ENCODE results near the gene EEF2K.
"Not testable (repeated sequence)": the region's sequence is repeated elsewhere in the genome, so short reads cannot be mapped to it uniquely, and the experiment has no call there.

EEF2K gene

GRCh38 chr16:22206013-22206841, at the start of gene EEF2K:
Gene EEF2K (plus strand): TSS chr16:22206278. CDS start chr16:22225730, 19,452 bp downstream.
- DNase-seq: peak; percentile 74

DNA sequence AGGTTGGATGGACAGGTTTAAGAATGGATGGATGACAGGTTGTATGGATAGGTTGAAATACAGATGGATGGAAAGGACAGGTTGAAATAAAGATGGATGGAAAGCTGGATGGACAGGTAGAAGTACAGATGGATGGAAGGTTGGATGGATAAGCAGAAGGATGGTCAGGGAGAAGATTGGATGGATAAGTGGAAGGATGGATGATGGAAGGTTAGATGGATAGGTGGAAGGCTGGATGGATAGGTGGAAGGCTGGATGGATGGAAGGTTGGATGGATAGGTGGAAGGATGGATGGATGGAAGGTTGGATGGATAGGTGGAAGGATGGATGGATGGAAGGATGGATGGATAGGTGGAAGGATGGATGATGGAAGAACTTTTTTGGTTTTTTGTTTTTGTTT, 44.7 kb upstream of the EEF2K start:
- no peak for DNase-seq

DNA sequence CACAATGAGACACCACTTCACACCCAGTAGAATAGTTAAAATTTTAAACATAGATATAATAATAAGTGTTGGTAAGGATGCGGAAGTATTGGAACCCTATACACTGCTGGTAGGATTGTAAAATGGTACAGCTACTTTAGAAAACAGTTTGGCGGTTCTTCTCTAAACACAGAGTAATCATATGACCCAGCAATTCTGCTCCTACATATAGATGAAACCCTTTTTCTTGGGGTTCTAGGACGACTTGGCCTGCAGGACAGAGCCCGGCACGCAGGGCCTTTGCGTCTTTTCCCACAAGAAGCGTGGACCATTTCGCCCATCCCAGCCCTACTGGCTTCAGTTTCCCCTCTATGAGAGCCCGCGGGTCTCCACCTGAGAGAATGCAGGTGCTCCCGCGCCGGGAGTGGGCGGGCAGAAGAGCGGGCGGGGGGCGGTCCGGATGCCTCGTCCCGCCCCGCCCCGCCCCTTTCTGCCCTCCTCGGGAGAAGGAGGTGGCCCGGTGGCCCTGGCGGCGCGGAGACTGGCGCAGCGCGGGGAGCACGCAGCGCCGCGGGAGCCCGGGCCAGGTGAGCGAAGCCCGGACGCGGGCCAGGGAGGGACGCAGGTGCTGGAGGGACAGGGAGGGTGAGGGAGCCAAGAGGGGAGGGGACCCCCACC, 44.0 kb upstream of the EEF2K start, which contains the start of gene SDR42E2:
TSS of gene SDR42E2 (plus strand) at position 508 of the 657 bp plus-strand sequence. CDS start 3,077 bp downstream, outside the sequence.
- DNase-seq: peak; percentile 2

DNA sequence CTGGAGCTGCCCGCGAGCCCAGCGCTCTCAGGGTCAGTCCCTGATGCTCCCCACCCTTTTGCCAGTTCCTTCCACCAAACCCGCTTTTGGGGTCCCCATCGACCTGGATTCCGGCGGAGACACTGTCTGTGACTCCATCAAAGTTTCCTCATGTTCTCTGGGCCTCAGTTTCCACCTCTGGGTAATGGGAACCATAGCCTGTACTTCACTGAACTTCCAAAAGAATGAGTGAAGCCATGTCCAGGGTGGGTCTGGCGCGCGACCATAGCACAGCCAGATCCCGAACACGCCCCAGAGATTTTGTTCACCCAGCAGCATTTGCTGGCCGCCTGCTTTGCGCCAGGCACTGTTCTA, 43.4 kb upstream of the EEF2K start:
- DNase-seq: no peak

DNA sequence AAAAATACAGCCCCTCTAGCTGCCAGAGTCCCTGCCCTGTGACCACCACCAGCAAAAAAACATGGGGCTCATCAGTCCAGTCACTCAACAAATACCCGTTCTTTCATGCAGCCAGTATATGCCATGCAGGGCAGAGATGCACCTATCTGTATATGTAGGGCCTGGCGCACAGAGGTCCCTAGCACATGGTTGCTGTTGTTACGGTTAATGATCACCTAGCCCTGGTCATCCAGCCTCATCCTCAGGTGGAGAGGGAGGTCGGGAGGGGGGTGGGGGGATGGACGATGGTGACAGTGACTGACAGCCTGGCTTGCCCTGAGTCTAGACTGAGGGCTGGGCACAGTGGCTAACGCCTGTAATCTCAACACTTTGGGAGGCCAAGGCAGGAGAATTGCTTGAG, 42.3 kb upstream of the EEF2K start:
- no peak for DNase-seq

DNA sequence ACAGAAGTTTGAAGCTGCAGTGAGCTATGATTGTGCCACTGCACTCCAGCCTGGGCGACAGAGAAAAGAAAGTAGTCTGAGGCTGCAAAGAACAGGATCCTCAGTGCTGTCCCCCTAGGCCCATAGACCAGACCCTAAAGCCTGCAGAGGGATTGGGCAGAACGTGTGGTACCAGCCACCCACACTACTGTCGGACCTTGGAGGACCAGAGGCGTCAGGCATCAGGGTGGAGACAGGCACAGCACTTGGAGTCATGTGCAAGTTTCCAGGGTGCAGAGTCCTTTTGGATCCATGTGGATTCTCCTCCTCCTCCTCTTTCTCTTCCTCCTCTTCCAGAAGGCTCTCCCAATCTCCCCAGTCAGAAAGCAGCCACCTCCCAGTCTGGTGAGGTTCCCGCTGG, 41.6 kb upstream of the EEF2K start:
- no peak for DNase-seq

DNA sequence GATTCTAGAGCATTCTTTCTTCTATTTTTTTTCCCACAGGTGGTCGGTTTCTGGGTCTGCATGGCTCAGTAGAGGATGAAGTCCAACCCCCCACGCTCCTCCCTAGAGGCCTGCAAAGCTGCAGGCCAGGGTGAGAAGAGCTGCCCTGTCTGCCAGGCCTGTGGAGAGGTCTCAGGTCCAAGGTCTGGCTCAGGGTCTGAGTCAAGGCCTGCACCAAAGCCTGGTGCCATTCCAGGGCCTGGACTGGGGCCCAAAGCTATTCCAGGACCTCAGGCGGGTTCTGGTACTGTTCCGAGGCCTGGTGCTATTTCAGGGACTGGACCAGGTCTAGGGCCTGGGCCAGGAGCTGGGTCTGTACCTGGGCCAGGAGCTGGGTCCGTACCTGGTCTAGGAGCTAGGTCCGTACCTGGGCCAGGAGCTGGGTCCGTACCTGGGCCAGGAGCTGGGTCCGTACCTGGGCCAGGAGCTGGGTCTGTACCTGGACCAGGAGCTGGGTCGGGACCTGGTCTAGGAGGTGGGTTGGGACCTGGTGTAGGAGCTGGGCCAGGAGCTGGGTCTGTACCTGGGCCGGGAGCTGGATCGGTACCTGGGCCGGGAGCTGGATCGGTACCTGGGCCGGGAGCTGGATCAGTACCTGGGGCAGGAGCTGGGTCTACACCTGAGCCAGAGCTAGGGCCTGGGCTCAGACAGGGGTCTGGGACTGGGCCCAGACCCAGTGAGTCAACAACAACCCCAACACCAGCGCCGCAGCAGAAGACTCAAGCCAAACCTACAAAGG, 40.4 kb upstream of the EEF2K start:
- no peak for DNase-seq

DNA sequence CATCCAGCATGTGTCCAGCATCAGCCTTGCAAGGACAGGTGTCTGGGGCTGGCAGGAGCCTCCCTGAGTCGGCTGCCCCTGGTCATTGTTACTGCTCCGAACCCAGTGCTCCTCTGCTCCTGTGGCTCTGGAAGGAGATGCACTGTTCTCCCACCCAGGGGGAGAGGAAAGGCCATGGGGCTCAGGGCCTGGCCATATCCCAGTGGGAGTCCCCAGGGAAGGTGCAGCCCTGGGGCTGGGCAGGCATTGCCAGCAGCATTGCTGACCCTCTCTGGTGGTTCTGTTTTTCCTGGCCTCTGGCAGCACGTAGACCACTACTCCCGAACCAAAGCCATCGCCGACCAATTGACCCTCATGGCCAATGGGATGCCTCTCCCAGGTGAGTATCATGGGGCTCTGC, 34.1 kb upstream of the EEF2K start:
- DNase-seq: no peak

DNA sequence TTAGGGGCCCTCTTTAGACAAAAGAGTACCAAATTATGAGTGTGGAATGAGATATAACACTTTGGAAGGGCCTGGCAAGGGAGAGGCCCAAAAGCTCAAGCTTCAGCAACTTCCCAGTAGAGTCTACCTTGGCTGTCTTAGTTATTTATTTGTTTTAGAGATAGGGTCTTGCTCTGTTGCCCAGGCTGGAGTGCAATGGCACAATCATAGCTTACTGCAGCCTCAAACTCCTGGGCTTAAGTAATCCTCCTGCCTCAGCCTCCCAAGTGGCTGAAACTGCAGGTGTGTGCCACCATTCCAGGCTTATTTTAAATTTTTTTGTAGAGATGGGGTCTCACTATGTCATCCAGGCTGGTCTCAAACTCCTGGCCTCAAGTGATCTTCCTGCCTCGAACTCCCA, 33.4 kb upstream of the EEF2K start:
- not testable (repeated sequence) for DNase-seq

- DNase-seq: no peak
Observed at GRCh38 chr16:22174642-22175041, 31.4 kb upstream of the EEF2K start.

DNA sequence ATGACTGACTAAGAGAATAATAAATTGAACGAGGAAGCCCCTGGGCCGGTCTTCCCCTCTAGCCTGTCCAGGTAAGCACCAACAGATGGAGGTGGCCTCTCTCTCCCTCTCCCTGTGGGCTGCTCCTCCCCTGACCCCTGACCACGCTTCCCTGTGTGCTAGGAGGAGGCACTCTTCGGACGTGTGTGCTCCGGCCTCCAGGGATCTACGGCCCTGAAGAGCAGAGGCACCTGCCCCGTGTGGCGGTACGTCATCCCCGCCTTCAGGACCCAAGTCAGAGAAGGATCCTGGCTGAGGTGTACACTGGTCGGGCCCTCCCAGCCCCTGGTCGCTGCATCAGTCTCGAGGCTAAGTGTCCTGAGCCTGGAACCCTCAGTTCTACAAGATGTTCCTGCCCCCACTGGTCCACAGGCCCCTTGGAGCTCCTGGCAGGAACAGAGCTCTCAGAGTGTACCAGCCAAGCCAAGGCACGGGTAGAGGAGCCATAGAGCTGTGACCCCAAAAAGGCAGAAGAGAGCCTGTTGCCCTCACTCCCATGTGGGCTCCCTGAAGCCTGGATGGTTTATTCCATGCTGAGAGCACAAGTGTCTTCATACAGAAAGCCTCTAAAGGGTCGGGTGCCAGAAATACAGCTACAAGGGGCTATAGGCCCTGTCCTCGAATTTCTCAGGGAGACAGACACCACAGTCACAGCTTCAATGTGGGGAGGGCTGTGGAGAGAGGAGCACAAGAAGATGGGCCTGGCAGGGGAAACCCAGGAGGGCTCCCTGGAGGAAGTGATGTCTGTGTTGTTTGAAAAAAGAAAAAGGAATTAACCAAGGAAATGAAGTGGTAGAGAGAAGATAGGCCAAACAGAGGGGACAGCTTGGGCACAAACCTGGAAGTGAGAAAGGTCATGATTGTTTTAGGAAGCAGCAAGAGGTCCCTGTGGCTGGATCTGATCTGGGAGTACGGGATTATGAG, 27.8 kb upstream of the EEF2K start:
- no peak for DNase-seq

DNA sequence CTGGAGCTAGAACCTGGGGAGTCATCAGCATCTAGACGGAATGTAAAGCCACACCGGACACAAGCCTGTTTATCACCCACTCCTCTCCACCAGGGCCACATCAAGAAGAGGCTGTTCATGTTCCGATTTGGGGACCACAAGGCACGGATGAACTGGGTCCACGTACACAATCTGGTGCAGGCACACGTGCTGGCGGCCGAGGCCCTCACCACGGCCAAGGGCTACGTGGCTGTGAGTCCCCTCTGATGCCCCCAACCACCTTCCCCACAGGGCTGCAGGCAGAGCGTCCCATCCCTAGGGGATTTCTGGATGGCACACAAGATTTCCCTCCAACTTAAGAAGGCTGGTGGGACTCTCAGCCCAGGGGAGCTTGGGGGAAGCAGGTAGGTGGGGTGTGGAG, 24.7 kb upstream of the EEF2K start:
- DNase-seq: no peak

- DNase-seq: no peak
Observed at GRCh38 chr16:22181843-22182242, 24.2 kb upstream of the EEF2K start.

- DNase-seq: no peak
Observed at GRCh38 chr16:22183335-22183734, 22.7 kb upstream of the EEF2K start.

GRCh38 chr16:22183901-22184614, 22.0 kb upstream of the EEF2K start:
- no peak for DNase-seq

- DNase-seq: no peak
Observed at GRCh38 chr16:22184615-22184968, 21.5 kb upstream of the EEF2K start.

DNA sequence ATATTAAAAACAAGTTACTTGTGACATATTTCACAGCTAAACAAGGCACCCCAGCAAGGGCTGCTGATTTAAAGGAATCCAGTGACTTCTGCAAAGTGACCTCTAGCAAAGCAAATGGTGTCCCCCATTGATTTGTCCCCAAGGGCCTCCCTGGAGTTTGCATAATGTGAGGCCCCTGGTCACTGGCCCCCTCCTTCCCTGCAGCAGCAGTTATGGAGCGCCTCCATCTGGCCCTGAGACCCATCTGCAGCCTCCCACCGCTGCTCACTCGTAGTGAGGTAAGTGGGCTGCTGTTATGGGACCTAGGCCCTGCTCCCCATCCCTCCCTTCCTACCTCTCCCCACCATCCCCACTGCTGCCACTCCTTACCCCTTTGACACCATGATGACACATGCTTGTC, 19.6 kb upstream of the EEF2K start:
- DNase-seq: no peak

DNA sequence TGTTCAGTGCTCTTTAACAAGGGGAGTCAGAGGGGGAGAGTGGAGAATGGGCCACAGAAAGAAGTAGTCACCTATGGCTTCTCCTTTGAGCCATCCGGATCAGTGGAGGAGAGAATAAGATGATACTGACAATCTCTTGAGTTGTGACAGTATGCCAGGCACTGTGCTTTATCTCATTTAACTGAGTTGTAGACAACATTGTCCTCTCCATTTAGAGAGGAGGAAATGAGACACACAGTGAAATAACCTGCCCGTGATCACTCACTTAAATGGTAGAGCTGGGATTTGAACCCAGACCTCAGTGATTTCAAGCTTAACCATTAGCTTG, 17.8 kb upstream of the EEF2K start:
- no peak for DNase-seq

DNA sequence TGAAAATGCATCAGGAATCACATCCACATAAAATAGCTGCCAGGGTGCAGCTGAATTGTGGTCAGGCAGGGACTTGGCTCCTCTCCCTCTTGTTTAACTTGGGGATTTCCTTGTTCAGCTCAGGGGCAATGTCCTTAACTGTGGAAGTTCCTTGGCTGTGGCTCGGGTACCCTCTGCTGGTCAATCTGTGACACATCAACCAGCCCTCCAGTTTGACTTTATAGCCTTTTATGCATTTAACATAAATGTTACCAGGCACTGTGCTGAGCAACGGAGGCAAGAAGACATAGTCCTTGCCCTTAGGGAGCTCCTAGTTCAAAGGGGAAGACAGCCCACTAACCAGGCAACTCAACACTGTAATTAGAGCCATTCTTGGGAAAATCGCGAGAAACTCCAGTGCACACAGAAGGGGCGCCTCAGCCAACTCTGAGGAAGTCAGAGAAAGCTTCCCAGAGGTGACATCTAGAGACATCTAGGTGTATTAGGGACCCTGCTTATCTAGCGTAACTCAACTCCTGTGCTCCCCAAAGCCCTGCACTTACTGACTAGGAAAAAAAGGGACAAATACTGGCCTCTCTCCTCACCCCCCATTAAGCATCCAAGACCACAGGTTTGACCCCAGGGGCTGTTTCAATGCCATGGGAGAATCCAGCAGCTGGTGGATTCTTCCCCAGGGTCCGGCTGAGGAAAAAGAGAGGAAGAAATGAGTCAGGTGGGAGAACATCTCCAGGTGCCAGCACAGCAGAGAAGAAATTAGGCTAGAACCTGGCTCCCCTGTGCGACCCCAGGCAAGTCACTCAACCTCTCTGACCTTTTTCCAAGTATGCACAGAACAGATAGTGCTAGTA, 17.3 kb upstream of the EEF2K start:
- peak; percentile 85 for DNase-seq

DNA sequence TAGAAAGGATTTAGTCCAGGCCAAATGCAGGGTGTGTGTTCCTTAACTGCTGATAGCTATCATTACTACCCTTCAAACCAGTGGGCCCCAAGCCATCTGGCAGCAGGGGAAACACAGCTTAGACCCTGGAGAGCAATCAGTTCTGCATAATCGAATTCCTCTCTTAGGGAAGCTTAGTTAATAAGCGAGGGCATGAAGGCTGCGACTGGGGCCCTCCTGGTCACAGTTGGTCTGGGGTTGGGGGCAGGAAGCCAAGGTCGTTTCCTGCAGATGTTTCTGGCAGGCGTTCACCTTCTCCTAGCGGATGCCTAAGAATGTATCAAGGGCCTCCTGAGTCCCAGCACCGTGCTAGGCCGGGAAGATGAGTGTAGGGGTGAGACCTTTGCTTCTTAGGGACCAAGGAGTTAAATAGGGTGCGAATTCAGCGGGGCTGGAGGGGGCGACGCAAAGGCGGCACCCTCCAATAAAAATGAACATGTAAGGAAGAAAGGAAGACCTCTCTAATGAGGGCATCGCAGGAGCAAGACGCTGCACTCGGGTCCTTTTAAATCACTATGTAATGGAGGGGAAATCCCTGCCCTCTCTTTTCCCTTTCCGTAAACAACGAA, 16.5 kb upstream of the EEF2K start:
- no peak for DNase-seq

Measured in CD4-positive, alpha-beta T cell treated with Interleukin-4 for 4 hours (primary cell).